GM19463 (cell line): ENCODE data around the gene ROCK2.
"Not testable (repeated sequence)": the region's sequence is repeated elsewhere in the genome, so short reads cannot be mapped to it uniquely, and the experiment has no call there.

ENCODE experiments used
- ATAC-seq: cut with Tn5 transposase; IDR thresholded peaks from one replicate; pipeline ENCODE4 v1.9.1; 2021; ENCODE audit warnings: mild to moderate bottlenecking, moderate library complexity; ENCODE audit not compliant: unreplicated experiment

Gene ROCK2

GRCh38 chr2:11342551-11343367 lies 1.7 kb downstream of the ROCK2 start:
- no peak for ATAC-seq

- no peak for ATAC-seq
Measured at GRCh38 chr2:11340717-11341116, 3.7 kb downstream of the ROCK2 start.

GRCh38 chr2:11339508-11340083 lies 4.8 kb downstream of the ROCK2 start:
- ATAC-seq = no peak

- ATAC-seq = no peak
Measured at GRCh38 chr2:11338580-11338979, 5.9 kb downstream of the ROCK2 start.

DNA sequence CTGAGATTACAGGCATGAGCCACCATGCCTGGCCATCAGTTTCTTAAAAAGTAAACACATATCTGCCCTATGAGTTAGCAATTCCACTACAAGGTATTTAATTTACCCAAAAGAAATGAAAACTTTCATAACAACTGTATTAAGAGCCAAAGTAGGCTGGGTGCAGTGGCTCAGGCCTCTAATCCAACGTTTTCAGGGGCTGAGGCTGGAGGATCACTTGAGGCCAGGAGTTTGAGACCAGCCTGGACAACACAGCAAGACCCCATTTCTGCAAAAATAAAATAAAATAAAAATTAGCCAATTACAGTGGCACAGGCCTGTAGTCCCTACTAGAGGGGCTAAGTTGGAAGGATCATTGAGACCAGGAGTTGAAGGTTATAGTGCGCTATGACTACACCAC lies 6.5 kb downstream of the ROCK2 start:
- ATAC-seq = no peak

DNA sequence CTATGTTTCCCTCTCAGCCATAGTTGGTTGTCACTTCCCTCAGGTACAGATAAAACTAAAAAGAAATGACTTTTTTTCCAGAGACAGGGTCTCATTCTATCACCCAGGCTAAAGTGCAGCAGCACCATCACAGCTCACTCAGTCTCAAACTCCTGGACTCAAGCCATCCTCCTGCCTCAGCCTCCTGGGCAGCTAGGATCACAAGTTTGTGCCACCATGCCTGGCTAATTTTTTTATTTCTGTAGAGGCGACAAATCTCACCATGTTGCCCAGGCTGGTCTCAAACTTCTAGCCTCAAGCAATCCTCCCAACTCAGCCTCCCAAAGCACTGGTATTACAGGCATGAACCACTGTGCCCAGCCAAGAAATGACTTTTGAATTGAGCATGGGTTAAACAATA lies 8.2 kb downstream of the ROCK2 start:
- no peak for ATAC-seq

DNA sequence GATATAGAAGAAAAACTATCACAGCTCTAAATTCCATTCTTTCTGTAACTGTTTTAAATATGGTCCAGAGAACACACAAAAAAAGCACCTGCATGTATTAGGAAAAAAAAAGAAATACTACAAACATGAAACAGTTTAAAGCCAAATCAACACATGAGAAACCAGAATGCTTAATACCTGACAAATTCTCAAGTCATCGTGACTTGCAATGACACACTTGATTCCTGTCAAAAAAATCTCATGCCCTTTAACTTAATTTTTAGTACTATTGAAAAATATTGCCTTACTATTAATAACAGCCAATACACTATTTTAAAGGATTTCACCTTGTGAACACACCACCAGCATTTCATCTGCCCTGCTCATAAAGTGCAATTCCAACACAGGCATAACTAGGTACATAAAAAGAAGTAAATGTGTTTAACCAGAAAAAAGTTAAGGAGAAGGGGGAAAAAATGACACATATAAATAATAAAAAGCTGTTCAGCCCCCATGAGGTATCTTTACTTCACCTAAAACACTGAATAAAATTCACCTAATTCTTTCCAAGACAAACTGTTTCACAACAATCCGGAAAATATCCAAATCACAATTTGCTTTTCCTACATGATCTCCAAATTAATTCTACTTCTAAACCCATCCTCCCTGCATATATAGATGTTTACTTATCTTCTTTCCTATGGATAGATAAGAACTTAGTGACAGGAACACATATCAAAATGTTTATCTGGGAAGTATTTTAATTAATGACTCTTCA lies 10.8 kb downstream of the ROCK2 start:
- no peak for ATAC-seq

DNA sequence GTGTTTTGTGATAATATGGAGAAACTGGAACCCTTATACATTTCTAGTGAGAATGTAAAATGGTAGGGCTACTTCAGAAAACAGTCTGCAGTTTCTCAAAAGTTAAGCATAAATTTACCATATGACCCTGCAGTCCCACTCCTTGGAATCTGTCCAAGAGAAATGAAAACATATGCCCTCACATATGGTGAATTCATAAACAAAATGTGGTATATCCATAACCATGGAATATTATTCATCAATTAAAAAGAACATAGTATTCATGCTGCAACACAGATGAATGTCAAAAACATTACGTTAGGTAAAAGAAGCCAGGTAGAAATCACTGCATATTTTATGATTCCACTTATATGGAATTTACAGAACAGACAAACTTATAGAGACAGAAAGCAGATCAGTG lies 11.8 kb downstream of the ROCK2 start:
- no peak for ATAC-seq

DNA sequence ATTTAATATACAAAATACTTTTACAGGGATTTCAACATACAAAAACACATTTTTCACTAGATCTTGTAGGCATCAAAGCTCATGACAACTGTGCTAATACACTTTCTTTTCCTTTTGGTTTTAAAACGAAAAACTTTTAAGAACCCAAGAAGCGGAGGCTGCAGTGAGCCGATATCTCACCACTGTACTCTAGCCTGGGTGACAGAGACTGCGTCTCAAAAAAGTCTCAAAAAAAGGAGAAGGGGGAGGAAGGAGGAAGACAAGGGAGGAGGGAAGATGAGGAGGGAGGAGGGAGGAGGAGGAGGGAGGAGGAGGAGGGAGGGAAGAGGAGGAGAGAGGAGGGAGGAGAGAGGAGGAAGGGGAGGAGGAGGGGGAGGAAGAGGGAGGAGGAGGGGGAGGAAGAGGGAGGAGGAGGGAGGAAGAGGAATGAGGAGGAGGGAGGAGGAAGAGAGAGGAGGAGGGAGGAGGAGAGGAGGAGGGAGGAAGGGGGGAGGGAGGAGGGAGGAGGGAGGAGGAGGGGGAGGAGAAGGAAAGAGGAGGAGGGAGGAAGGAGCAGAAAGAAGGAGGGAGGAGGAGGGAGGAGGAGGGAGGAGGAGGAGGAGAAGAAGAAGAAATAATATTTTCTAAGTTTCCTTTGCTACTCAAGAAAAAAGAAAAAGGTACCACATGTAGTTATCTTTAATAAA lies 13.8 kb downstream of the ROCK2 start:
- no peak for ATAC-seq

GRCh38 chr2:11329776-11330175 lies 14.7 kb downstream of the ROCK2 start:
- ATAC-seq = no peak

- ATAC-seq = not testable (repeated sequence)
Measured at GRCh38 chr2:11328522-11328921, 15.9 kb downstream of the ROCK2 start.

DNA sequence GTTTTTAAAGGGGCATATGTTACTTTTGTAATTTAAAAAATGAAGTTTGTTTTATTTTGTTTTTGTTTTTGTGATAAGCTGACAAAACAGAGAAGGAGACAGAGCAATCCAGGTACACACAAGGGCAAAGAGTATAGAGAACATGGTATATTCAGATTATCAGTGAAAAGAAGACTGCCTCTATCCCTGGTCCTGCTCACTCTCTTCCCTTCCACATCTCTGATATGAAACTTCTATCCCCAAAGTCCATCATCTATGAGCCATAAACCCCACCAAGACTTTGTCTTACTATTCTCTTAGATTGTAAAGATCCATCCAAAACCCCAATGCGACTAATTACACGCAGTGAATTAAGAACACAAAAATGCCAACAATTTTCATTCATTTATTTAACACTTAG lies 16.6 kb downstream of the ROCK2 start:
- no peak for ATAC-seq

GRCh38 chr2:11326677-11327211 lies 17.7 kb downstream of the ROCK2 start:
- ATAC-seq = no peak

DNA sequence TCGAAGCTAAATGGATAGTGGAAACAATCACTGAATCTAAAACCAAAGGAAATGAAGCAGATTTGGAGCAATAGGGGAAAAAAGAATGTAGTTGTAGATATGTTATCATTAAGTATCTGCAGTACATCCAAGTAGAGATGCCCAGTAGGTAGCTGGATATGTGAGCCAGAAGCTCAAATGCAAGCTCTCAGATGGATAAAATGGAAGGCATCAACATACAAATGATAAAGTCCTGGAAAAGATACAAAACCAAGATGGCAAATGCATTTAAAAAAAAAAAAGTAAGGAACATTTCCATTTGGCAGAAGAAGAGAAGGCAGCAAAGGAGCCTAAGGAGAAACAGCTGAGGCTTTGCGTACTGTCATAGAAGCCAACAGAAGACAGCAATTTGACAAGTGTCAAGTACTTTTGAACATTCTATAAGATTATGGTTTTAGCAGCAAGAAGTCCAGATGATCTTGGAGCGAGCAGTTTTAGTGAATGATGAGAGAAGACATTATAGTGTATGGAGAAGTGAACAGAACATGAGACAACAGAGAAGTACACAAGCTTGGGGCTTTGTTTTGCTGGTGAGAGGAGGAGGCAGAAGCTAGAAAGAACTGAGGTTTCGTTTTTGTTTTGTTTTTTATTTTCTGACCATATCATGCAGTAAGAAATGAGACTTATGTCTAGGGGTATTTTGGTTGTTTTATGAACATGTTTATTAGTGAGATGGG lies 18.3 kb downstream of the ROCK2 start:
- ATAC-seq = no peak

DNA sequence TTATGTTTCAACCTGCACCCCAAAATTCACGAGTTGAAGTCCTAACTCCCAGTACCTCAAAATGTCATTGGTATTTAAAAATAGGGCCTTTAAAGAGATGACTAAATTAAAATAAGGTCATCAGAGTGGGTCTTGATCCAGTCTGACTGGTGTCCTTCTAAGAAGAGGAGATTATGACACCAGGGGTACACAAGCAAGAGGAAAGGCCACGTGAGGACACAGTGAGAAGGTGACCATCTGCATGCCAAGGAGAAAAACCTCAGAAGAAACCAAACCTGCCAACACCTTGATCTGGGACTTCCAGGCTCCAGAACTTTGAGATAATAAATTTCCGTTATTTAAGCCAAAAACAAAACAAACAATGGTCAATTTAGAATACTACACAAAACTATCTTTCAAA lies 22.6 kb downstream of the ROCK2 start:
- no peak for ATAC-seq

- no peak for ATAC-seq
Measured at GRCh38 chr2:11320698-11321492, 23.5 kb downstream of the ROCK2 start.

GRCh38 chr2:11319939-11320338 lies 24.5 kb downstream of the ROCK2 start:
- no peak for ATAC-seq

DNA sequence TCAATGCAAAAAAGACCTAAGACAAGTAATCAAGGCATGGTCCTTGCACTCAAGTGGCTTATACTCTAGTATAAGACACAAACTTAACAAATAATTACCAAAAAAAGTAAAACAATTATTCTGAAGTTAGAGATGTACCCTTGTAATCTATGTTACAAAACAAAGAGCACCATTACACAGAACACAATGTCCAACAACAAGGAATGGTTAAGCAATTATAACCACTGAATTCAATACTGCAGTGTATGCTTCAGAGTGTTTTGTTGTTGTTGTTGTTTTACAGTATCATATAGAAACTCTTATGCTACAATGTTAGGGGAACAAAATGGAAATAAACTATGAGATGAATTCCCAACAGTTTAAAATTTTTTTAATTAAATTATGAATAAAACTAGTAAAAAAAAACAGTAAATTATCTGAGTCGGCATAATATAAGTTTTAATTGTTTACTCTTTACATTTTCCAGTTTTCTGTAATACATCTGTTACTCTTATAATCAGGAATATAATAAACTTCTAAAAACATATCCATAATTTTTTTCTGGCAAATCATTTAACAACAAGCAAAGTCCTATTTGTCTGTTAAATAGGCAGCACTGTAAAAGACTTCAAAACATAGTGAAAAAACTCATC lies 29.2 kb downstream of the ROCK2 start:
- ATAC-seq = no peak

DNA sequence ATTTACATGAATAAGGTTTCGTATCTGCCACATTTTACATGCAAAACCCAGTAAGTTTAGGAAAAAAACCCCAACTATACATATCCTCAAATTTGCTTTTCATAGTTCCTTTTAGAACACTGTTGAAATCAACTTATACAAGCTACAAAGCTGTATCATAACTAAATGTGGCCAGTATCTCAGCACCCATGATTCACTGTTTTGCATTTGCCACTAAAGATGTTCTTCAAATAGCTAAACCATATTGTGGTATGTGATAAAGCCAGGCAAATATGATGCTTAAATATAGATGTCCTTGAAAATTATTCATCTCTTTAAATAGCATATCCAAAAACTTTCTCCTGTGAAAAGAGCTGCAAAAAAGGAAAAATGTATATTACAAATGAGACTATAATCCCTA lies 29.9 kb downstream of the ROCK2 start:
- ATAC-seq = no peak
